SK-N-SH treated with all-trans-retinoic acid at 6 μM for 48 hours (cell line): ENCODE measurements around the gene ZNF618.

Source experiments
- ATAC-seq: fragments of 200-7000 bp; cut with Tn5 transposase; 3 replicates; pipeline ENCODE4 v1.9.1; 2020; ENCODE audit warnings: mild to moderate bottlenecking, moderate library complexity
- BACH2 ChIP-seq: fragments of 250-450 bp; sonication (Bioruptor Pico); IDR thresholded peaks from 2 replicates; pipeline ENCODE4 v1.9.0; 2021; ENCODE audit warnings: mild to moderate bottlenecking, borderline replicate concordance
- CREB5 ChIP-seq: fragments of 250-450 bp; sonication (Bioruptor Pico); IDR thresholded peaks from 2 replicates; pipeline ENCODE4 v1.5.1; 2020; ENCODE audit warnings: low read depth, mild to moderate bottlenecking, moderate library complexity
- CSDC2 ChIP-seq: fragments of 250-450 bp; sonication (Bioruptor Pico); IDR thresholded peaks from 2 replicates; pipeline ENCODE4 v1.5.0; 2020; ENCODE audit warnings: mild to moderate bottlenecking, moderate library complexity
- CSRNP3 ChIP-seq: fragments of 250-450 bp; sonication (Bioruptor Pico); IDR thresholded peaks from 2 replicates; pipeline ENCODE4 v1.5.1; 2021; ENCODE audit warnings: mild to moderate bottlenecking, moderate library complexity
- ESRRG ChIP-seq: fragments of 250-450 bp; sonication (Bioruptor Pico); IDR thresholded peaks from 2 replicates; pipeline ENCODE4 v1.6.1; 2021; ENCODE audit warnings: mild to moderate bottlenecking
- ISL1 ChIP-seq: fragments of 250-450 bp; sonication (Bioruptor Pico); IDR thresholded peaks from 2 replicates; pipeline ENCODE4 v2.1.2; 2022; ENCODE audit warnings: mild to moderate bottlenecking, moderate library complexity
- PATZ1 ChIP-seq: fragments of 250-450 bp; sonication (Bioruptor Pico); IDR thresholded peaks from 2 replicates; pipeline ENCODE4 v1.8.0; 2020; ENCODE audit warnings: mild to moderate bottlenecking, moderate library complexity, borderline replicate concordance
- SNAI2 ChIP-seq: fragments of 250-450 bp; sonication (Bioruptor Pico); IDR thresholded peaks from 2 replicates; pipeline ENCODE4 v1.5.0; 2020; ENCODE audit warnings: mild to moderate bottlenecking, moderate library complexity
- TCF4 ChIP-seq: fragments of 250-450 bp; sonication (Bioruptor Pico); IDR thresholded peaks from 2 replicates; pipeline ENCODE4 v1.8.0; 2021; ENCODE audit warnings: mild to moderate bottlenecking, moderate library complexity, borderline replicate concordance
- TSHZ2 ChIP-seq: fragments of 250-450 bp; sonication (Bioruptor Pico); IDR thresholded peaks from 2 replicates; pipeline ENCODE4 v1.5.0; 2020; ENCODE audit warnings: mild to moderate bottlenecking, moderate library complexity
- ZFP30 ChIP-seq: fragments of 450-650 bp; formaldehyde crosslinking; IDR thresholded peaks from 2 replicates; pipeline ENCODE4 v1.5.0; 2022; ENCODE audit warnings: mild to moderate bottlenecking, moderate library complexity
- ZNF565 ChIP-seq: fragments of 450-650 bp; formaldehyde crosslinking; conservative IDR thresholded peaks from 2 replicates; pipeline ENCODE4 v1.5.0; 2020; ENCODE audit warnings: low read depth, mild to moderate bottlenecking, moderate library complexity
- ZNF70 ChIP-seq: fragments of 450-650 bp; formaldehyde crosslinking; IDR thresholded peaks from 2 replicates; pipeline ENCODE4 v1.5.0; 2020; ENCODE audit warnings: mild to moderate bottlenecking, moderate library complexity
- ZNF8 ChIP-seq: fragments of 450-650 bp; formaldehyde crosslinking; IDR thresholded peaks from 2 replicates; pipeline ENCODE4 v1.5.0; 2020; ENCODE audit warnings: mild to moderate bottlenecking, moderate library complexity

Gene ZNF618

GRCh38 chr9:113963696-113964494, 87.8 kb downstream of the ZNF618 start:
- ATAC-seq: peak; percentile 45
- TF ChIP-seq PATZ1 (CRISPR knock-in tag) (no peak), CREB5 (CRISPR knock-in tag) (no peak), CSDC2 (0 out of 2 replicates have a peak, but pooled peaks have one; percentile 19), ZNF70 (CRISPR knock-in tag) (no peak)

GRCh38 chr9:113964495-113965170, 88.5 kb downstream of the ZNF618 start:
- TF ChIP-seq ZNF8 (no peak), ZNF565 (no peak), SNAI2 (CRISPR knock-in tag) (0 out of 2 replicates have a peak, but pooled peaks have one; percentile 14), CSDC2 (no peak), ISL1 (CRISPR knock-in tag) (peak; percentile 74)
- ATAC-seq: peak; percentile 36

GRCh38 chr9:113966394-113966793, 90.3 kb downstream of the ZNF618 start:
- no peak for ATAC-seq
- no peak for TF ChIP-seq ESRRG (CRISPR knock-in tag)
- no peak for TF ChIP-seq ZNF70 (CRISPR knock-in tag)
- no peak for TF ChIP-seq CREB5 (CRISPR knock-in tag)
- no peak for TF ChIP-seq BACH2 (CRISPR knock-in tag)
- TF ChIP-seq SNAI2 (CRISPR knock-in tag): no peak
- no peak for TF ChIP-seq ZFP30 (CRISPR knock-in tag)
- TF ChIP-seq TSHZ2 (CRISPR knock-in tag): no peak

- no peak for ATAC-seq
- no peak for TF ChIP-seq CSRNP3
- TF ChIP-seq, all 23 proteins: peak for 0
Observed at GRCh38 chr9:113967380-113967779, 91.3 kb downstream of the ZNF618 start.

- no peak for ATAC-seq
- no peak for TF ChIP-seq TCF4 (CRISPR knock-in tag)
Observed at GRCh38 chr9:113969343-113969742, 93.2 kb downstream of the ZNF618 start.
